Dedifferentiated amniotic fluid mesenchymal stem cell (primary cell): Measurements from ENCODE around the gene ELP2.
"Not testable (repeated sequence)": the region's sequence is repeated elsewhere in the genome, so short reads cannot be mapped to it uniquely, and the experiment has no call there.

Experiments
- DNase-seq: peaks from one replicate; pipeline ENCODE4 v3.0.0-alpha.2; 2016; ENCODE audit errors: extremely low spot score

ELP2 gene

GRCh38 chr18:36129300-36130038, at the start of gene ELP2, which contains the start of gene SLC39A6:
Gene ELP2 (plus strand): TSS chr18:36129899. CDS start chr18:36129934, 35 bp downstream.
Gene SLC39A6 (minus strand): TSS chr18:36129340. CDS start chr18:36127007, 2,333 bp downstream.
- DNase-seq: peak; percentile 96

- not testable (repeated sequence) for DNase-seq
Measured at GRCh38 chr18:36081118-36081517, 48.6 kb upstream of the ELP2 start.

- DNase-seq: no peak
Measured at GRCh38 chr18:36083729-36084128, 46.0 kb upstream of the ELP2 start.

GRCh38 chr18:36085195-36085594, 44.5 kb upstream of the ELP2 start:
- DNase-seq: no peak

- DNase-seq: no peak
Measured at GRCh38 chr18:36086186-36086585, 43.5 kb upstream of the ELP2 start.

DNA sequence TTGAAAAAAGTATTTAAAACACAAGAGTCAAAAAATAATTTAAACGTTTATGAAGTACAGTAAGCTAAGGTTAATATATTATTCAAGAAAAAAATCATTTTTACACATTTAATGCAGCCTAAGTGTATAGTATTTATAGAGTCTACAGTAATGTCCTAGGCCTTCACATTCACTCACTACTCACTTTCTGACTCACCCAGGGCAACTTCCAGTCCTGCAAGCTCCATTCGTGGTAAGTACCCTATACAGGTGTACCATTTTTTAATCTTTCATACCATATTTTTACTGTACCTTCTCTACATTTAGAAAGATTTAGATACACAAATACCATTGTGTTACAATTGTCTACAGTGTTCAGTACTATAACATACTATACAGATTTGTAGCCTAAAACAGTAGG, 41.4 kb upstream of the ELP2 start:
- no peak for DNase-seq

DNA sequence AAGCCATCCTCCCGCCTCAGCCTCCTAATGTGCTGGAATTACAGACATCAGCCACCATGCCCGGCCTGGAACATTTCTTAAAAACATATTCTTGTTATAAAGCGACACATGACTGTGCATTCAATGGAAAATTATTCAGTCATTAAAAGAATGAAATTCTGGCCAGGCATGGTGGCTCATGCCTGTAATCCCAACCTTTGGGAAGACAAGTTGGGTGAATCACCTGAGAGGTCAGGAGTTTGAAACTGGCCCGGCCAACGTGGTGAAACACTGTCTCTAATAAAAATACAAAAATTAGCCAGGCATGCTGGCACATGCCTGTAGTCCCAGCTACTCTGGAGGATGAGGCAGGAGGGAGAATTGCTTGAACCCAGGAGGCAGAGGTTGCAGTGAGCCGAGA, 40.7 kb upstream of the ELP2 start:
- DNase-seq: no peak

DNA sequence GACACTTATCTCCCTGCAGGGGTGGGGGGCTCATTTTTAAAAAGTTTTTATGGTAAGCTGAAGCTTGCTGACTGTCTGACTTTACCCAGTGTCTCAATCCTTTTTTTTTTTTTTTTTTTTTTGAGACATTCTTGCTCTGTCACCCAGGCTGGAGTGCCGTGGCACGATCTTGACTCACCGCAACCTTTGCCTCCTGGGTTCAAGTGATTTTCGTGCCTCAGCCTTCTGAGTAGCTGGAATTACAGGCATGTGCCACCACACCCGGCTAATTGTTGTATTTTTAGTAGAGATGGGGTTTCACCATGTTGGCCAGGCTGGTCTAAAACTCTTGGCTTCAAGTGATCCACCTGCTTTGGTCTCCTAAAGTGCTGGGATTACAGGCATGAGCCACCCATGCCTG, 37.6 kb upstream of the ELP2 start:
- DNase-seq: not testable (repeated sequence)

GRCh38 chr18:36094431-36094830, 35.3 kb upstream of the ELP2 start:
- no peak for DNase-seq

GRCh38 chr18:36095936-36096519, 33.7 kb upstream of the ELP2 start:
- peak; percentile 70 for DNase-seq

- DNase-seq: no peak
Measured at GRCh38 chr18:36096955-36097354, 32.7 kb upstream of the ELP2 start.

- DNase-seq: no peak
Measured at GRCh38 chr18:36099311-36099710, 30.4 kb upstream of the ELP2 start.

- no peak for DNase-seq
Measured at GRCh38 chr18:36101943-36102342, 27.8 kb upstream of the ELP2 start.

- DNase-seq: no peak
Measured at GRCh38 chr18:36104749-36105148, 24.9 kb upstream of the ELP2 start.

- no peak for DNase-seq
Measured at GRCh38 chr18:36107477-36107876, 22.2 kb upstream of the ELP2 start.

GRCh38 chr18:36108196-36108595, 21.5 kb upstream of the ELP2 start:
- no peak for DNase-seq

DNA sequence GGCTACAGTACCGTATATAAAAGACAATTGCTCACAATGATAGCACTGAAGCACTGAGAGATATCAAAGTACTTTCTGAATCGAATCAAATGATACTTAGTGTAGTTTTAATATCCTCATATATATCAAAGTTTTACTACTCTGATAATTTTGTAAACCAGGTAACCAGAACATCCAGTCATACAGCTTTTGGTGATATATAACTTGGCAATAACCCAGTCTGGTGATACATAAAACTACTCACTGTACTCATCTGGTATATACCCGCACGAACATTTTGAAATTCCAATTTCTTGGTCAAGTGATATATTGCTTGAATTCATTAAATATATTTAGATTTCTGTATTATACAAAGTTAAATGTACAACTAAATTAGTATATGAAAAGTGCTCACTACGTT, 21.1 kb upstream of the ELP2 start:
- DNase-seq: no peak

GRCh38 chr18:36109737-36110136, 20.0 kb upstream of the ELP2 start:
- DNase-seq: no peak

GRCh38 chr18:36112302-36112701, 17.4 kb upstream of the ELP2 start:
- no peak for DNase-seq

- DNase-seq: no peak
Measured at GRCh38 chr18:36114251-36114650, 15.4 kb upstream of the ELP2 start.

DNA sequence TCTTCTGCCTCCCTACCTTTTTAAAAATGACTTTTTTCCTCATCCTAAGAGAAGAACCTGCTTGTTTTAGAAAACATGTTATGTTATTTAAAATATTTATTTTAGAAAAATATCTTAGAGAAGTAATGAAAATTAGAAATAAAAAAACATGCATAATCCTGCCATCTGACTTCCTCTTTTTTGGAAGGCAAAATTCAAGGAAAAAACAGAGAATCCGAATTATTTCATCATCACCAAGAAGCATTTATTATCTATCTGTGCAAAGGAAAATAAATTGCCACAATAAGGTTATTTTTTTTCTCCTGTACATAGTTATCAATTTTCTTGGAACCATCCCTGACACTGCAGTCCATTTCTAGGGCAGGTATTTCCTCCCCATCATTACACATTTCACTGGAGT, 15.0 kb upstream of the ELP2 start:
- no peak for DNase-seq

DNA sequence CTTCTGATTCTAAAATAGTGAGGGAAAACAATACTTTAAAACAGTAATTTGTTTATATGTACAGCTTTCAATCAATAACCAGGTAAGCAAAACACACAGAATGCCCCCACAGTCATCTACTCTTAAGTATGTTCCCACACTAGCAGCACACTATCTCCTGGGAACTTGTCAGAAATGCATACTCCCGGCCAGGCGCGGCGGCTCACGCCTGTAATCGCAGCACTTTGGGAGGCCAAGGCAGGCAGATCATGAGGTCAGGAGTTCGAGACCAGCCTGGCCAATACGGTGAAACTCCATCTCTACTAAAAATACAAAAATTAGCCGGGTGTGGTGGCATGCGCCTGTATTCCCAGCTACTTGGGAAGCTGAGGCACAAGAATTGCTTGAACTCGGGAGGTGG, 12.9 kb upstream of the ELP2 start:
- not testable (repeated sequence) for DNase-seq

GRCh38 chr18:36120297-36120696, 9.4 kb upstream of the ELP2 start:
- no peak for DNase-seq

DNA sequence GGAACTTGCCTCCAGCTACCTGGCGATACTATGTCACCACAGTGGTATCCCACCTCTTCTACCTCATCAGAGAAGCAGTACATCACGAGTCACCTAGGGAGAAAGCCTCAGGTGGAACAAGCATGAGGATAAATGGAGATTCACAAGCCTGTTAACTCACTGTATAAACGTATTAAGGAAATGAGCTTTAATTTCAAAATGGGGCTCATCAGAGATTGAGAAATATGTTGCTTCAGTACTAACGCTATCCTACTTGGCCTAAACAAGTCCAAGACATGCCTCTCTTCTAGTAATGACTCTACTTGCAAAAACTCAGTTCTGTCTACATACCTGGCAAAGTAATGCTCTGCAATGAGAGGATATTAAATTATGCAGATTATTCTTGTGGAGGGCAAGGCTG, 4.9 kb upstream of the ELP2 start:
- no peak for DNase-seq
